Right lobe of liver (tissue), 4 donors: ENCODE results near the gene SERPINA1.

Experiments
- CTCF ChIP-seq, 4 donors: fragments of 200-600 bp in 3 of 4; fragments of 450-650 bp in 1 of 4; IDR thresholded peaks; one replicate each; pipeline versions ENCODE4 v1.5.1 to v1.8.0; 2016 to 2022; ENCODE audit warnings: antibody characterized with exemption in 4 of 4, mild to moderate bottlenecking in 2 of 4
- POLR2A ChIP-seq: fragments of 450-650 bp; IDR thresholded peaks from one replicate; pipeline ENCODE4 v1.6.1; 2017; ENCODE audit warnings: antibody characterized with exemption, mild to moderate bottlenecking
- donor health status: DM: no; HTN: no; CAD: no.
- donor health status: DM: no; HTN: no; CAD: no.
- donor health status: DM: no; HTN: yes; CAD: no.

- no peak for TF ChIP-seq CTCF (IDR thresholded peaks at IDR 0.05)
- TF ChIP-seq POLR2A = no peak
These were observed 6.3 kb upstream of the SERPINA1 start for GRCh38 chr14:94394581-94395207.
